ENCODE measurements around the gene DLK1.

The DLK1 gene

GRCh38 chr14:100762089-100762515, 35.4 kb downstream of the DLK1 start:
- DNase-seq (ENCODE audit: low read depth): no peak

DNA sequence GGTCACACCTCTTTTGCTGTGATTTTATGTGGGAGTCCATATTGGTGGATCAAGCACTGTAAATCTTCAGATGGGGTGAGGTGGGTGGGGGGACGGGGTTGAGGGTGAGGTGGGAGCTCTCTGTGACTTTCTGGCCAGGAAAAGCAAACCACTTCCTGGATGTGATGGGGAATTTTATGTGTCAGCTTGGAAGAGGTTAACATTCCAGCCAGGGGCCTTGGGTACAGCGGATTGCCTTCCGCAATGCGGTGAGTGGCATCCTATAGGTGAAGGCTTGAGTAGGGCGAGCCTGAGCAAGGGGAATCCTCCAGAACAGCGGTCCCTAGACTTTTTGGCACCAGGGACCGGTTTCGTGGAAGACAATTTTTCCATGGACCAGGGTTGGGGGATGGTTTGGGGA, 36.2 kb downstream of the DLK1 start:
- DNase-seq (ENCODE audit: low read depth): no peak

GRCh38 chr14:100764471-100765115, 37.9 kb downstream of the DLK1 start:
- no peak for DNase-seq (ENCODE audit: low read depth)

DNA sequence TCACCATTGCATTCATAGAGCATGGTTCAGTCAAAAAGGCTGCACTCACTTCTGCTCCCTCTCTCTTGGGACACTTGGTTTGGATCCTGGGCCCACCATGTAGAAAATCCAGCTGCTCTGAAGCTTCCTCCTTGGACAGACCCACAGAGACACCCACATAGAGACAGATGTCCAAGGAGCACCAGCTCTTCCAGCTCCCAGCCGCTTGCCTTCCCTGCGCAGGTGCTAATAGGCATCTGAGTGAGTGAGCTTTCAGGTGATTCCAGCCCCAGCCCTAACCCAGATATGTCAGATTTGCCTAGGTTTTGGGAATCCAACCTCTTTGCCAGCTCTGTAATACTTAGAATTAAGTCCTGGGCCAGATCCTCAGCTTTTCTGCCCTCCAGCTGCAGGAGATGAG, 38.6 kb downstream of the DLK1 start:
- no peak for DNase-seq (ENCODE audit: low read depth)

DNA sequence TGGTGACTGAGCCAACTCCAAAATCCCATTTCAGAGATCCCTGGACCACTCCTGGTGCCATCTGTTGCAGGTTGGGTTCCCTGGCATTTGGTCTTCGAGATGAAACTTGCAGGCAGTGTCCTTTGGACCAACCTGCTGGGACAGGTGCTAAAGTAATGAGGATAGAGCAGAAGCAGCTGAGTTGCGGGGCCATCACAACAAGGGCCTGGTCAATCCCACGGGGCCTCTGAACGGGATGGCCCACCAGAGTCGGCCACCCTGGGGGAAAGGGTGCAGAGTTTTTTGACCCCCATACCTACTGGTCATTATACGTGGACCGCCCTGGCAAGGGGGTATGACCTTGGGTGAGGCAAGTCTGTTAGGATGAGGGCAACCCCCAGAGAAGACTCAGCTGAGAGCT, 39.3 kb downstream of the DLK1 start:
- no peak for DNase-seq (ENCODE audit: low read depth)

DNA sequence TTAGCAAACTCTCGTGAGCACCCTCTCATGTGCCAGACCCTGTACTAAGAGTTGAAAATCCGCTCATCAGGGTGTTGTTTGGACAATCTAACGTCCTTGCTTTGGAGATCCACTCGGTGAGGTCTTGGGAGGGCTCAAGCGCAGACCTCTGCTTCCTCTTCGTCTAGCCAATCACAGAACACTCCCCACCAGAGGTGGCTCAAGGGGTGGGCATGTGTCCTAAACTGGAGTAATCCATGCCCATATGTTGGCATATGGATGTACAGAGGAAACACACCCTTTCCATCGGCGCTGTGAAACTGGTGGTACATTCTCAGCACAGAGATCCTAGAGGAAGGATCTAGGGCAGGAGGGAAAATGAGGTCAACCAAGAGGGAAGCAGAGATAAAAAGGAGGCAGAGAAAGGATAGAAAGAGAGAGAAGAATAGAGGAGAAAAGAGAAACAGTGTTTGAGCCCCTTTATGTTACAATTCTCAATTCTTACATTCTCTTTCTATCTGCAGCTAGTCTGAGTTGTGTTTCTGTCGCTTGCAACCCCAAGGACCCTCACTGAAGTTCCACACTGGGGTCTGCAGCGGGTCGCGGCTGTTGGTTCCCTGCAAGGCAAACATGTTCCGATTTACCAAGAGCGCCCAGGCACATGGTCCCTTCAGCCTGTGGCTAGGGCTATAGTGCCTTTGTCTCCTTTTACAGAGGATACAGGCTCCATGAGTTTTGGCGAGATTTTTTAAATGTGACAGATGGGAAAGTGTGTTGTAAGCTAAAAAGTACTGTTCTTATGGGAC, 40.5 kb downstream of the DLK1 start:
- DNase-seq (ENCODE audit: low read depth): no peak

DNA sequence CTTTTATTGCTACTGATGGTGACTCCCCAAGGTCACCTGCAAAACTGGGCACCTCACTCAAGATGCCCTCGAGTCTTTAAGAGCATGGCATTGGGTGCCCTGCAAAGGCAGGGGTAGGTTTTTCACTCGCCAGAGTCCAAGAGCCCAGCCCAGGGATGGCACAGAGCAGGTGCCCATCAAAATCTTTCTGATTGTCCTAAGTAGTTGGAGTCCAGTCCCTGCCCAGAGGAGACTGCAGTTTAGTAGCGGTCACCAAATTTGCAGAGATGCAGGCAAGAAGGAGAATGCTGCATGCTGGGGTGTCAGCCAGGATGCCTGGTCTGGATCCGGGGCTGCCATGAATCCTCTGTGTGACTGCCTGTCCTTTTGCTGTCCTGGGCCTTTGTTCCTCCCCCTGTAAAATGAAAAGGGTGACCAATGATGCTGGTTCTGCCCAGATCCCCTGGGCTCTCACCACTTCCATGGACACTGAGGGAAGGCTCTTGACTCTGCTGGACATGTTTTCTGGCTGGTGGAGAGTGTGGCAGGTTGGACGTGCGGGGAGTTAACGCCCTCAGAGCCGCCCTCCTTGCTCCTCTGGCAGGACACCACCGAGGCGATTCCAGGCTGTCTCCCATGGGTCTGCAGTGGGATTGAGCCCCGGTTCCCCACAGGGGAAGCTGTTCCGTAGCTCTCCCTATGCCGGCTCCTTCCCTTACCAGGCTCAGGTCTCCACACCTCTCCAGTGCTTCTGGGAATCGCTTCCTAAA, 41.3 kb downstream of the DLK1 start:
- no peak for DNase-seq (ENCODE audit: low read depth)

DNA sequence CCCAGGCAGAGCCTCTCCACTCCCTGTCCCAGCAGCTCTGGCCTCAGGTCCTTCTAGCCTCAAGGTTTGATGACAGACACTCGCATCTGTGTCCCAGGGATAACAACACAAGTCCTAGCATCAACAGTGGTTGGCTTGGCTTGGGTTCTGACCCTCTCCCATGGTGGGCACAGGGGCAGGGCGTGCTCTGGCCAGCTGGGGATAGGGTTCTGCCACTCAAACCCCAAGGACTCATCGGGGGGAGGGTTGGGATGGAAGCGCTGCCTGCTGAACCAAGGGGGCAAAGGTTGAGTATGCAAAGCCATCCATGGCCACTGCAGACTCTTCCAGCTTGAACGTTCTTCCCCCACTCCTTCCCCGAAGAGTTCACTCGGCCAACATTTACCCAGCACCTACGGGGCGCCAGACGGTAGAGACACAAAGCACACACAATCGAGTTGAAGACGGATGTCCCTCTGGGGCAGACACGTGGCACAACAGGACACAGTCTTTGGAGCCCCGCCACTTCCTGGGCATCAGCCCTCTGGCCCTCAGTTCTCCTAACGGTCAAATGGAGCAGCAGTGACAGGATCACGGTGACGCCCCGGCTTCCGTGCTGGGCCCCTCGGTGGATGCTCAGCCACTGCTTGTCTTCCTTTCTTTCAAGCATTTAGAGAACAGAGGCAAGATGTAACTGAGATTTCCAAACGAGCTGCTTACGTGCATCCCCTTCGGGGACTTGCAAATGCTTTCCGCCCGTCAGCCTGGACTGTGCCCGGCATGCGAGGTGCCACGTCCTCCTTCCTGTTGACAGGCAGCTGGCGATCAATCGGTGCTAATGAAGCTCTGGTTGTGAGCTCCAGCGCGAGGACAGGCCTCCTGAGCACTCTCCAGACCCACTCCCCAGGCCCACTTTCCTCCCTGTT, 42.6 kb downstream of the DLK1 start:
- no peak for DNase-seq (ENCODE audit: low read depth)

- no peak for DNase-seq (ENCODE audit: low read depth)
These were observed 43.4 kb downstream of the DLK1 start for GRCh38 chr14:100770046-100770445.

- no peak for DNase-seq (ENCODE audit: low read depth)
These were observed 44.0 kb downstream of the DLK1 start for GRCh38 chr14:100770605-100771120.

DNA sequence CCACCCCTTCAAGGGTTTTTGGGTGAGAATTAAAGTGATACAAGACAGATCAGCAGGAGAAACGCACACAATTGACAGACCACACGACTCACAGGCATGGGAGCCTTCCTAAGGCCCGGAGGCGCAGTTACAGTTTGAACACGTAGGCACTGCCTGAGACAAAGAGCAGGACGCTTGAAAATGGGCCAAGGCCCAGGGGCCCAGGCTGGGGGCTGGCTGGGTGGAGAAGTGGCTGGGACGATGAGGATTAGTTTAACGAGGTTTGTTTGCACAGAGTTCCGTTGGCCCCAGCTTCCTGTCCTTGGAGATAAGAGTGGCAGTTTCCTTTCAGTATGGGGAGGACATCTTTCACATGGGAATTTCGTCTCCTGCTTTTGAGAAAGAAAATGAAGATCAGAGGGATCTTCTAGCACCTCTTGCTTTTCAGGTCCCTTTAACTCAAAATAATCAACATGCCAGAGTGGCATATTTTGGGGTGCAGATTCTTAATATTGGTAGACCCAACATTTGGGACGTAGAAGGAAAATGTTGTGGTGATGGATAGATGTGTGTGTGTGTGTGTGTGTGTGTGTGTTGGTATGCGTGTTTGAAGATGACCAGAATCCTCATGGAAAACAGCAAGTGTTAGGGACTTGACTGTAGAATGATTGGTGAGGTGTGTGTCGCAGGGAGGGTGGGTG, 44.6 kb downstream of the DLK1 start:
- DNase-seq (ENCODE audit: low read depth): no peak

- no peak for DNase-seq (ENCODE audit: low read depth)
These were observed 46.0 kb downstream of the DLK1 start for GRCh38 chr14:100772607-100773165.

GRCh38 chr14:100773331-100774163, 46.9 kb downstream of the DLK1 start:
- DNase-seq (ENCODE audit: low read depth): no peak

DNA sequence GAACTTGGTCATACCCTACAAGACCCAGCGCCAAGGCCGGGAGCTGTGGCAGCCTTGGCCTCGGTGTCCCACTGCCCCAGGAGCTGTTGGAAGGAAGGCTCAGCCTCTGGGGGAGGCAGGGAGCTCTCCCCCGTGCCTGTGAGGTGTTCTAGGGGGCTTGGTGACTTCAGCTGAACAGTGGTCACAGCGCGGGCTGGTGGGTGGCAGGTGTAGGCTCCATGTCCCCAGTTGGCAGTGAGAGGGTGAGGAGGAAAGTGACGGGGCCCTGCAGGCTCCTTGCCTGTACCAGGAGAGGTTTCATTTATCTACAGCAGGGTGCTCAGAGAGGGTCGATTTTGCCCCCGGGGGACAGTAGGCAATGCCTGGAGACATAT, 47.5 kb downstream of the DLK1 start:
- no peak for DNase-seq (ENCODE audit: low read depth)

DNA sequence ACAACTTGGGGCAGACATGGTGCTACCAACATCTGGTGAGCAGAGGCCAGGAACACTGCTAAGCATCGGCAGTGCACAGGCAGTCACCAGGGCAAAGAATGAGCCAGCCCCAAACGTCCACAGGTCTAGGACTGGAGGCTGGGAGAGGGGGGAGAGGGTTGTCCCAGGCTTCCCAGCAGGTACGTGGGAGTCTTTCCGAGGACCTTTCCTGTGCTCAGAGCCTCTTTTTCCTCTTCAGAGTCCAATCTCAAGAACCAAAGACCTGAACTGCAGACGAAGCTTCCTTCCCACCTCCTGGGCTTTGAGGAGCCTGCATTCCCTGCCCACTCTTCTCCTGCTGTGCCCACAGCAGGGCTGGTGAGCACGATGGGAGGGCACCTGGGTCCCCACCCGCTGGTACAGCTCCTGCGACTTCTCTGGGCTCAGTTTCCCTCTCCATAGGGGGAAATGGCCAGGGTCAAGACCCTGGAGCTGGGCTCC, 48.7 kb downstream of the DLK1 start:
- DNase-seq (ENCODE audit: low read depth): no peak

DNA sequence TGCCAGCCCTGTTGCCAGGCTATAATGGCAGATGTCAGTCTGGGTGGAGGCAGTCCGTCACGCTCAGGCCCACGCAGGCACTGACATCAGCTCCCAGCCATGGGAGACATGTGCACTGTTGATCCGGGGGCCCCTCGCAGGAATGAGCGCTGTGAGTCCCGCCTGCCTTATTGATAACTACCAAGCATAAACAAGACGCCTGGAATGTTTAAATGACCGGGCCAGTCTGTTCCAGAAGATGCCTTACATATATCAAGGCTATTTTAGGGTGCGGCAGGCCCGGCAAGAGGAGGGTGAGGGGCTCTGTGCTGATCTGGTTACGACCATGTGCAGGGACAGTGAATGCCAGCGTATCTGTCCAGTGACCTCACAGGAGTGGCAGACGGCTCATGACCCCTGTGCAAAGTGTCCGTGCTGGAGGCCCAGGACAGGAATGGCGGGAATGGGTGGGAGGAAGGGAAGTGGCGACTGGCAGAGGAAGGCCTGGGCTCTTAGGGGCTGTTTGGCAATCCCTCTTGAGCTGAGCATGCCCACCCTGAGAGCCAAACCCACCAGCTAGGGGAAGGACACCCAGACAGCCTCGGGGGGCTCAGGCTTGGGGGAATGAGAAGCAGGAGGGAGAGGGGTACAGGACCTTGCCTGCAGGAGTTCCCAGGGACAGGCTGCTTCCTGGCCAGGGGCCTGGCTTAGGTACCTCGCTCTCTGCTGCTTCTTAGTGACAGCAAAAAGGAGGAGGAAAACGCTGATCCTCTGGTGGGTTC, 49.3 kb downstream of the DLK1 start:
- no peak for DNase-seq (ENCODE audit: low read depth)

- DNase-seq (ENCODE audit: low read depth): no peak
These were observed 50.1 kb downstream of the DLK1 start for GRCh38 chr14:100776681-100777365.

GRCh38 chr14:100777366-100777817, 50.7 kb downstream of the DLK1 start:
- no peak for DNase-seq (ENCODE audit: low read depth)
